GM12878 (cell line): ENCODE results near the gene DNTTIP2. TPM values are rescaled to one million over a fixed set of nuclear protein-coding genes. Genes with fewer than 3 reads are reported as not detected.

Experiments used
- ATAC-seq: fragments of 200-7000 bp; cut with Tn5 transposase; 3 replicates; pipeline ENCODE4 v1.9.1; 2020; ENCODE audit warnings: mild to moderate bottlenecking, moderate library complexity
- BruUV-seq: library from RNA; stranded (reverse); fragments of 400-500 nt; replicated peaks from 2 replicates; lab custom pipeline; 2021; lab: Mats Ljungman, UMichigan
- CTCF ChIA-PET: fragments of 300-600 bp; sonication (Branson Sonifier 250); formaldehyde crosslinking; extraction: SDS; loops from one replicate; lab custom pipeline; 2021; ENCODE audit warnings: inconsistent platforms; lab: Yijun Ruan, JAX
- POLR2A ChIA-PET: fragments of 350-600 bp; formaldehyde crosslinking; extraction: SDS; loops from one replicate; lab custom pipeline; 2021; ENCODE audit warnings: inconsistent platforms; lab: Charles Lee
- RAD21 ChIA-PET: fragments of 300-600 bp; sonication (Branson Sonifier 250); formaldehyde crosslinking; loops from one replicate; lab custom pipeline; 2023; ENCODE audit warnings: antibody characterized with exemption; ENCODE audit not compliant: unreplicated experiment; lab: Charles Lee
- SMC1A ChIA-PET: fragments of 300-600 bp; sonication (Branson Sonifier 250); formaldehyde crosslinking; loops from one replicate; lab custom pipeline; 2023; ENCODE audit not compliant: unreplicated experiment, uncharacterized antibody; lab: Charles Lee
- DNase-seq: peaks from one replicate; pipeline ENCODE4 v3.0.0-alpha.2; 2011; ENCODE audit warnings: low read depth, low spot score
- FAIRE-seq: peaks from 3 replicates; lab custom pipeline; 2011; peaks lifted over from hg19 to GRCh38; lab: Jason Lieb, UNC
- H2AFZ ChIP-seq: 2 replicates; pipeline ENCODE4 v1.6.0; 2011; ENCODE audit warnings: low read depth, low read length, control low read depth; ENCODE audit not compliant: control insufficient read depth
- H3K27ac ChIP-seq: 2 replicates; pipeline ENCODE4 v1.5.1; 2011; ENCODE audit warnings: control low read depth; ENCODE audit not compliant: control insufficient read depth, insufficient read depth
- H3K27me3 ChIP-seq, 2 experiments: replicated peaks in 1 of 2; 2 replicates each; pipeline versions ENCODE4 v1.6.0 to v1.6.1; 2011; ENCODE audit warnings: low read length in 1 of 2; ENCODE audit not compliant: control insufficient read depth in 2 of 2, insufficient read depth in 2 of 2
- H3K36me3 ChIP-seq, 2 experiments: 2 replicates each; pipeline ENCODE4 v1.5.1; 2011; ENCODE audit warnings: low read length in 1 of 2; ENCODE audit not compliant: control insufficient read depth in 2 of 2, insufficient read depth in 2 of 2
- H3K4me1 ChIP-seq: 2 replicates; pipeline ENCODE4 v1.6.1; 2011; ENCODE audit warnings: mild to moderate bottlenecking, low read length, moderate library complexity, mixed read lengths; ENCODE audit not compliant: control insufficient read depth, insufficient read depth
- H3K4me2 ChIP-seq: 2 replicates; pipeline ENCODE4 v1.6.0; 2011; ENCODE audit warnings: control low read depth; ENCODE audit not compliant: control insufficient read depth, insufficient read depth
- H3K4me3 ChIP-seq: fragments of 200-600 bp; sonication (generic); 2 replicates; pipeline ENCODE4 v1.5.1; 2016
- H3K79me2 ChIP-seq: 2 replicates; pipeline ENCODE4 v1.6.0; 2011; ENCODE audit warnings: low read length; ENCODE audit not compliant: control insufficient read depth, insufficient read depth
- H3K9ac ChIP-seq: 2 replicates; pipeline ENCODE4 v1.8.0; 2011; ENCODE audit warnings: low read length, control low read depth, mixed read lengths; ENCODE audit not compliant: control insufficient read depth, insufficient read depth
- H3K9me3 ChIP-seq: replicated peaks from 3 replicates; pipeline ENCODE4 v1.5.1; 2011; ENCODE audit warnings: mild to moderate bottlenecking, low read length; ENCODE audit not compliant: control insufficient read depth, insufficient read depth
- H4K20me1 ChIP-seq: 2 replicates; pipeline ENCODE4 v1.6.0; 2011; ENCODE audit not compliant: control insufficient read depth, insufficient read depth
- FOS ChIP-seq: IDR thresholded peaks from 3 replicates; pipeline ENCODE4 v1.6.1; 2011; ENCODE audit warnings: borderline replicate concordance; ENCODE audit not compliant: insufficient read length; ENCODE audit errors: extremely low read depth
- MEF2A ChIP-seq: IDR thresholded peaks from 2 replicates; pipeline ENCODE4 v1.6.1; 2011; ENCODE audit warnings: low read depth, mild to moderate bottlenecking, low read length, moderate library complexity; ENCODE audit not compliant: insufficient read depth
- RBBP5 ChIP-seq: fragments of 200-600 bp; sonication (generic); conservative IDR thresholded peaks from 2 replicates; pipeline ENCODE4 v1.6.1; 2016
- SP1 ChIP-seq: IDR thresholded peaks from one replicate; pipeline ENCODE4 v1.6.1; 2011; ENCODE audit warnings: low read depth, low read length
- SUZ12 ChIP-seq: fragments of 200-600 bp; sonication (generic); IDR thresholded peaks from one replicate; pipeline ENCODE4 v1.6.1; 2018; ENCODE audit warnings: antibody characterized with exemption, mild to moderate bottlenecking; ENCODE audit not compliant: unreplicated experiment
- ZNF207 ChIP-seq: fragments of 450-650 bp; IDR thresholded peaks from 2 replicates; pipeline ENCODE4 v1.6.1; 2014; ENCODE audit warnings: antibody characterized with exemption, mild to moderate bottlenecking, borderline replicate concordance
- WGBS: methylation state at CpG from one replicate; pipeline ENCODE4 v1.1.6; 2016; ENCODE audit warnings: low lambda C conversion rate; ENCODE audit not compliant: insufficient replicate concordance, insufficient coverage; ENCODE audit errors: missing lambda C conversion rate; 5-methylcytosine and 5-hydroxymethylcytosine counted together
- in situ Hi-C: fragments of 300-500 bp; cut with MboI; formaldehyde crosslinking; loops from 9 replicates; pipeline ENCODE4 v1.14.3; 2018; ENCODE audit warnings: mixed read lengths
- intact Hi-C: fragments of 100-400 bp; cut with micrococcal nuclease; formaldehyde crosslinking; loops from one replicate; pipeline ENCODE4 v1.14.2; 2022; ENCODE audit not compliant: unreplicated experiment
- polyA plus RNA-seq, 11 experiments: library from polyadenylated mRNA; depleted of rRNA in 4 of 11; unstranded in 6 of 11; stranded (reverse) in 5 of 11; fragments of >200 nt; fragmentation: Nextera tagmentation in 4 of 11; fragmentation: Illumina TruSeq in 1 of 11; extraction: Ambion mirVana in 4 of 11; extraction: Trizol in 1 of 11; gene quantifications; 1 replicate in 1 of 11; 2 replicates in 10 of 11; pipeline versions ENCODE4 v1.2.1 to v1.2.3, GENCODE V29; 2011 to 2016; ENCODE audit warnings: inconsistent platforms in 2 of 11, missing spikeins in 2 of 11, low read depth in 1 of 11
- total RNA-seq, 4 experiments: library from RNA; depleted of rRNA in 3 of 4; stranded (reverse); fragments of >200 nt in 3 of 4; fragmentation: Illumina TruSeq in 1 of 4; extraction: Trizol in 1 of 4; gene quantifications; 2 replicates each; pipeline versions ENCODE4 v1.2.1 to v1.2.3, GENCODE V29; 2013 to 2021
- TF ChIP-seq, protein P1 (sequence below): fragments of 450-650 bp; IDR thresholded peaks from 2 replicates; pipeline ENCODE4 v1.6.1; 2017; ENCODE audit warnings: mild to moderate bottlenecking, low read depth, inconsistent platforms; ENCODE audit not compliant: poor library complexity, severe bottlenecking

Gene DNTTIP2
- total and polyA plus RNA-seq, 10 of the 15 experiments (the other 5 are each of a cell fraction or from before 2014, with no cell fraction given), result 34.3 to 99.2 (median 74.9) TPM

GRCh38 chr1:93907718-93908117 lies 28.7 kb upstream of the DNTTIP2 start:
- RAD21 ChIA-PET, result no interaction called here
- H3K9ac ChIP-seq, result no peak overlapping the region

More at GRCh38 chr1:93907718-93908117, 28.7 kb upstream of the DNTTIP2 start:
- TF ChIP-seq, protein P1, sequence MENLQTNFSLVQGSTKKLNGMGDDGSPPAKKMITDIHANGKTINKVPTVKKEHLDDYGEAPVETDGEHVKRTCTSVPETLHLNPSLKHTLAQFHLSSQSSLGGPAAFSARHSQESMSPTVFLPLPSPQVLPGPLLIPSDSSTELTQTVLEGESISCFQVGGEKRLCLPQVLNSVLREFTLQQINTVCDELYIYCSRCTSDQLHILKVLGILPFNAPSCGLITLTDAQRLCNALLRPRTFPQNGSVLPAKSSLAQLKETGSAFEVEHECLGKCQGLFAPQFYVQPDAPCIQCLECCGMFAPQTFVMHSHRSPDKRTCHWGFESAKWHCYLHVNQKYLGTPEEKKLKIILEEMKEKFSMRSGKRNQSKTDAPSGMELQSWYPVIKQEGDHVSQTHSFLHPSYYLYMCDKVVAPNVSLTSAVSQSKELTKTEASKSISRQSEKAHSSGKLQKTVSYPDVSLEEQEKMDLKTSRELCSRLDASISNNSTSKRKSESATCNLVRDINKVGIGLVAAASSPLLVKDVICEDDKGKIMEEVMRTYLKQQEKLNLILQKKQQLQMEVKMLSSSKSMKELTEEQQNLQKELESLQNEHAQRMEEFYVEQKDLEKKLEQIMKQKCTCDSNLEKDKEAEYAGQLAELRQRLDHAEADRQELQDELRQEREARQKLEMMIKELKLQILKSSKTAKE, result no peak
- no peak for TF ChIP-seq FOS
- TF ChIP-seq SP1, result no peak
- TF ChIP-seq ZNF207, result no peak
- no peak for TF ChIP-seq RBBP5
- no peak for TF ChIP-seq MEF2A
- no peak for TF ChIP-seq SUZ12
- Histone ChIP-seq H3K27me3 (no peaks in the 10 kb centered on the region), H3K9me3 (no peaks in the 10 kb centered on the region), H3K4me2 (peak overlapping the region; percentile 82), H3K4me1 (no peaks in the 10 kb centered on the region; the same call in 1 of the 2 replicates), H2AFZ (no peak overlapping the region), H3K4me3 (peak overlapping the region; percentile 74), H3K79me2 (peaks cover 37% of the 10 kb centered on the region), H3K36me3 (no peaks in the 10 kb centered on the region), H4K20me1 (no peaks in the 10 kb centered on the region), H3K27ac (no peak overlapping the region)
- no TSS peak for BruUV-seq
- in situ Hi-C loops (no loop called here), intact Hi-C loops (loop anchor here (2.0 kb wide), 1 partner anchor 61 kb away; no protein-coding TSS in a partner anchor)
- CTCF ChIA-PET, result interaction anchor here (0.6 to 1.2 kb wide), 3 partner anchors 63 to 518 kb away, joined by 3 read pairs; no protein-coding TSS in a partner anchor
- ATAC-seq (0 out of 3 replicates have a peak, but pooled peaks have one; percentile 4), DNase-seq (no peak), FAIRE-seq (no peak)
- 74% methylated on average over 3 of the region's 3 CpGs for WGBS
- SMC1A ChIA-PET, result interaction anchor here (1.0 to 1.1 kb wide), 2 partner anchors 12 to 62 kb away, joined by 3 to 4 read pairs; no protein-coding TSS in a partner anchor
- POLR2A ChIA-PET, result no interaction called here
